Ishikawa (cell line): ENCODE results near the gene INTS2.

ENCODE experiments used
- CREB1 ChIP-seq: IDR thresholded peaks from 2 replicates; pipeline ENCODE4 v1.6.1; 2012; ENCODE audit warnings: low read depth
- EGR1 ChIP-seq: IDR thresholded peaks from 2 replicates; pipeline ENCODE4 v1.6.1; 2012
- EP300 ChIP-seq: IDR thresholded peaks from 2 replicates; pipeline ENCODE4 v1.6.1; 2012; ENCODE audit warnings: borderline replicate concordance
- FOXM1 ChIP-seq: IDR thresholded peaks from 2 replicates; pipeline ENCODE4 v1.6.1; 2012; ENCODE audit warnings: low read depth, borderline replicate concordance
- REST ChIP-seq: IDR thresholded peaks from 2 replicates; pipeline ENCODE4 v1.6.1; 2012; ENCODE audit warnings: low read depth, mild to moderate bottlenecking
- TCF12 ChIP-seq: IDR thresholded peaks from 2 replicates; pipeline ENCODE4 v1.6.1; 2012; ENCODE audit warnings: low read depth
- YY1 ChIP-seq: IDR thresholded peaks from 2 replicates; pipeline ENCODE4 v1.6.1; 2012; ENCODE audit warnings: low read depth

DNA sequence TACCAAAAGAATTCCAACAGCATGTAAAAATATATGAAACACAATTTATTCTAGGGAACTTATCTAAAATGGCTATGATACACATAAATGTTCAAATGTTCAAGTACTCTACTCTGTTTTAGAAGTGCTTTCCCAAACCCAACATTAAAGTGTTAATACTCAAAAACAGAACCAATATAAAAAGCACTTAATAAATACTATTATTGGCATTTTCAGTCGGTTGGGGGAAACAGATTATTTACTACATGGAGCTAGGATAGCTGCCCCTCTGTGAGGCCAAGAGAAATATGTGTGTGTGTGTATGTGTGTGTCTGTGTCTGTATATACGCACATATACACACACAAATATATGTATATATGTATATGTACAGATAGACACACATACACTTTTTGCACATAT, 32.4 kb downstream of the INTS2 start:
- TF ChIP-seq YY1: no peak
- TF ChIP-seq EP300: no peak
- TF ChIP-seq CREB1: no peak
- TF ChIP-seq FOXM1: no peak
- no peak for TF ChIP-seq TCF12
- no peak for TF ChIP-seq EGR1
- no peak for TF ChIP-seq REST
